ENCODE measurements around the gene XRCC3. TPM values are rescaled to one million over a fixed set of nuclear protein-coding genes. Genes with fewer than 3 reads are reported as not detected.

XRCC3 gene
- polyA plus RNA-seq, 3 donors: 0.66 to 8.1 (median 2.0) TPM

- intact Hi-C loops (cut with micrococcal nuclease): no loop called here
- Histone ChIP-seq H3K4me3 (replicated peaks in 1 of 3; ENCODE audit: low read depth in 2 of 3, low read length in 3 of 3) (no peak overlapping the region), H3K27me3 (ENCODE audit: control insufficient read depth in 2 of 2, insufficient read depth in 2 of 2, low read length in 2 of 2) (no peaks in the 10 kb centered on the region), H3K4me2 (replicated peaks; ENCODE audit: extremely low read depth, low read length, poor library complexity, severe bottlenecking) (no peak overlapping the region), H4K20me1 (ENCODE audit: insufficient read depth, low read length) (peaks cover 67% of the 10 kb centered on the region), H3K79me2 (ENCODE audit: insufficient read depth, low read length) (peaks cover 7% of the 10 kb centered on the region), H3K9me3 (replicated peaks in 1 of 2; ENCODE audit: control insufficient read depth in 1 of 2, insufficient read depth in 1 of 2, low read length in 2 of 2) (no peaks in the 10 kb centered on the region), H3K27ac (ENCODE audit: low read depth in 1 of 2, low read length in 2 of 2) (no peak overlapping the region), H3K36me3 (replicated peaks in 1 of 2; ENCODE audit: control insufficient read depth in 1 of 2, insufficient read depth in 2 of 2, low read length in 2 of 2) (peaks cover 70 to 88% of the 10 kb centered on the region in 2 donors), H3K9ac (ENCODE audit: insufficient read depth, low read length, poor library complexity, severe bottlenecking) (no peak overlapping the region), H2AFZ (ENCODE audit: insufficient read depth, low read depth, low read length, poor library complexity, severe bottlenecking) (no peak overlapping the region), H3K4me1 (ENCODE audit: control insufficient read depth in 1 of 2, insufficient read depth in 2 of 2, low read length in 2 of 2) (peaks cover 5 to 9% of the 10 kb centered on the region in 2 donors)
- Mint-ChIP-seq H3K4me3 (no peak overlapping the region), H3K4me1 (peaks cover 34% of the 10 kb centered on the region), H3K27ac (peak overlapping the region in 1 of 7 donors; percentile 50), H3K36me3 (peaks cover 40 to 81% of the 10 kb centered on the region in 2 donors), H3K9me3 (no peaks in the 10 kb centered on the region), H3K27me3 (ENCODE audit: low read depth in 3 of 3) (peaks cover 0 to 4% (median 1%) of the 10 kb centered on the region in 3 donors)
- TF ChIP-seq CTCF (IDR thresholded peaks at IDR 0.05): no peak
- no peak for DNase-seq
- WGBS (ENCODE audit: insufficient coverage): 91% methylated on average over 17 of the region's 17 CpGs
Observed at GRCh38 chr14:103699261-103699661, 16.0 kb downstream of the XRCC3 start.

- Mint-ChIP-seq H3K9me3 (no peaks in the 10 kb centered on the region), H3K4me1 (peaks cover 29% of the 10 kb centered on the region), H3K4me3 (no peak overlapping the region), H3K27ac (no peak overlapping the region), H3K36me3 (peaks cover 43 to 82% of the 10 kb centered on the region in 2 donors), H3K27me3 (ENCODE audit: low read depth in 3 of 3) (peaks cover 0 to 4% (median 1%) of the 10 kb centered on the region in 3 donors)
- peaks cover 7% of the 10 kb centered on the region for H3K79me2 ChIP-seq (ENCODE audit: insufficient read depth, low read length)
- no peaks in the 10 kb centered on the region for H3K9me3 ChIP-seq (replicated peaks in 1 of 2; ENCODE audit: control insufficient read depth in 1 of 2, insufficient read depth in 1 of 2, low read length in 2 of 2)
- H2AFZ ChIP-seq (ENCODE audit: insufficient read depth, low read depth, low read length, poor library complexity, severe bottlenecking): no peak overlapping the region
- peaks cover 76 to 91% of the 10 kb centered on the region in 2 donors for H3K36me3 ChIP-seq (replicated peaks in 1 of 2; ENCODE audit: control insufficient read depth in 1 of 2, insufficient read depth in 2 of 2, low read length in 2 of 2)
- WGBS (ENCODE audit: insufficient coverage): 81% methylated on average over 27 of the region's 33 CpGs
- no peak for DNase-seq
- TF ChIP-seq CTCF (IDR thresholded peaks at IDR 0.05): no peak
- no peaks in the 10 kb centered on the region for H3K27me3 ChIP-seq (ENCODE audit: control insufficient read depth in 2 of 2, insufficient read depth in 2 of 2, low read length in 2 of 2)
- H3K9ac ChIP-seq (ENCODE audit: insufficient read depth, low read length, poor library complexity, severe bottlenecking): no peak overlapping the region
- intact Hi-C loops (cut with micrococcal nuclease): no loop called here
- H3K27ac ChIP-seq (ENCODE audit: low read depth in 1 of 2, low read length in 2 of 2): peak overlapping the region in 1 of 2 donors; percentile 8
- peaks cover 71% of the 10 kb centered on the region for H4K20me1 ChIP-seq (ENCODE audit: insufficient read depth, low read length)
- no peak overlapping the region for H3K4me2 ChIP-seq (replicated peaks; ENCODE audit: extremely low read depth, low read length, poor library complexity, severe bottlenecking)
- H3K4me1 ChIP-seq (ENCODE audit: control insufficient read depth in 1 of 2, insufficient read depth in 2 of 2, low read length in 2 of 2): peaks cover 4% of the 10 kb centered on the region in 2 donors
- H3K4me3 ChIP-seq (replicated peaks in 1 of 3; ENCODE audit: low read depth in 2 of 3, low read length in 3 of 3): no peak overlapping the region
Observed at GRCh38 chr14:103698380-103699260, 16.6 kb downstream of the XRCC3 start.
